Measurements from ENCODE around the gene MELK. TPM values are rescaled to one million over a fixed set of nuclear protein-coding genes. Genes with fewer than 3 reads are reported as not detected.

Gene MELK
- total RNA-seq, 1 experiment from 2014 or later, result 63.2 TPM

- no peak for TF ChIP-seq MAX (IDR thresholded peaks at IDR 0.05)
- no peak for TF ChIP-seq YY1 (IDR thresholded peaks at IDR 0.05; ENCODE audit: extremely low read depth, insufficient replicate concordance, low read depth, low read length)
Observed at GRCh38 chr9:36698984-36699383, 126.3 kb downstream of the MELK start (continued).

- Histone ChIP-seq H3K9me2 (ENCODE audit: insufficient read depth) (no peaks in the 10 kb centered on the region), H3K9ac (ENCODE audit: low read length) (no peak overlapping the region), H3K9me3 (ENCODE audit: control insufficient read depth in 1 of 2, insufficient read depth in 1 of 2, low read depth in 1 of 2, low read length in 2 of 2) (peaks cover 0 to under 1% of the 10 kb centered on the region in 2 experiments; a peak in 1 of 4 replicates), H3K36me3 (ENCODE audit: control insufficient read depth in 1 of 2, insufficient read depth in 2 of 2, low read length in 2 of 2) (no peaks in the 10 kb centered on the region), H2AFZ (ENCODE audit: low read depth, low read length, poor library complexity, severe bottlenecking) (no peak overlapping the region), H3K27ac (ENCODE audit: low read depth, low read length) (no peak overlapping the region), H3K4me2 (ENCODE audit: low read length) (no peak overlapping the region), H3K4me3 (replicated peaks in 1 of 2; ENCODE audit: low read depth in 1 of 2, low read length in 2 of 2) (no peak overlapping the region), H3K79me2 (ENCODE audit: insufficient read depth, low read length) (no peaks in the 10 kb centered on the region), H3K4me1 (ENCODE audit: control insufficient read depth in 1 of 2, insufficient read depth in 2 of 2, low read length in 2 of 2) (no peaks in the 10 kb centered on the region), H3K27me3 (ENCODE audit: insufficient read depth, low read length) (peaks cover 14% of the 10 kb centered on the region; the same call in 1 of the 2 replicates), H4K20me1 (ENCODE audit: insufficient read depth) (no peaks in the 10 kb centered on the region)
- RAD21 ChIA-PET (ENCODE audit: low non-redundant PET in 1 of 2, low total read pairs in 2 of 2, uncharacterized antibody in 2 of 2, unreplicated experiment in 2 of 2), result no interaction called here
- DNase-seq (ENCODE audit: low read depth, low spot score) (no peak), ATAC-seq (no peak)
- BruUV-seq (replicated peaks), result no TSS peak
- intact Hi-C loops (cut with micrococcal nuclease), result no loop called here
- TF ChIP-seq FOSL1 (IDR thresholded peaks at IDR 0.05; ENCODE audit: low read depth) (no peak), SP1 (IDR thresholded peaks at IDR 0.05; ENCODE audit: low read depth) (no peak), SIN3A (IDR thresholded peaks at IDR 0.05; ENCODE audit: low read depth) (no peak), ZBTB33 (IDR thresholded peaks at IDR 0.05; ENCODE audit: extremely low read depth, insufficient replicate concordance, low read length) (no peak), SRF (IDR thresholded peaks at IDR 0.05; ENCODE audit: low read depth) (no peak), EGR1 (IDR thresholded peaks at IDR 0.05; ENCODE audit: low read depth) (no peak), RAD21 (IDR thresholded peaks at IDR 0.05; ENCODE audit: low read depth) (no peak), JUND (IDR thresholded peaks at IDR 0.05) (no peak), CBX3 (IDR thresholded peaks at IDR 0.05; ENCODE audit: low read depth) (no peak), ATF3 (IDR thresholded peaks at IDR 0.05) (no peak), EZH2phosphoT487 (IDR thresholded peaks at IDR 0.05; ENCODE audit: borderline replicate concordance) (no peak), ELF1 (IDR thresholded peaks at IDR 0.05; ENCODE audit: borderline replicate concordance, low read depth) (no peak)
- TF ChIP-seq, protein P1, sequence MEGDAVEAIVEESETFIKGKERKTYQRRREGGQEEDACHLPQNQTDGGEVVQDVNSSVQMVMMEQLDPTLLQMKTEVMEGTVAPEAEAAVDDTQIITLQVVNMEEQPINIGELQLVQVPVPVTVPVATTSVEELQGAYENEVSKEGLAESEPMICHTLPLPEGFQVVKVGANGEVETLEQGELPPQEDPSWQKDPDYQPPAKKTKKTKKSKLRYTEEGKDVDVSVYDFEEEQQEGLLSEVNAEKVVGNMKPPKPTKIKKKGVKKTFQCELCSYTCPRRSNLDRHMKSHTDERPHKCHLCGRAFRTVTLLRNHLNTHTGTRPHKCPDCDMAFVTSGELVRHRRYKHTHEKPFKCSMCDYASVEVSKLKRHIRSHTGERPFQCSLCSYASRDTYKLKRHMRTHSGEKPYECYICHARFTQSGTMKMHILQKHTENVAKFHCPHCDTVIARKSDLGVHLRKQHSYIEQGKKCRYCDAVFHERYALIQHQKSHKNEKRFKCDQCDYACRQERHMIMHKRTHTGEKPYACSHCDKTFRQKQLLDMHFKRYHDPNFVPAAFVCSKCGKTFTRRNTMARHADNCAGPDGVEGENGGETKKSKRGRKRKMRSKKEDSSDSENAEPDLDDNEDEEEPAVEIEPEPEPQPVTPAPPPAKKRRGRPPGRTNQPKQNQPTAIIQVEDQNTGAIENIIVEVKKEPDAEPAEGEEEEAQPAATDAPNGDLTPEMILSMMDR (IDR thresholded peaks at IDR 0.05 in 2 of 3, conservative IDR thresholded peaks at IDR 0.05 in 1 of 3; ENCODE audit: borderline replicate concordance in 1 of 3, insufficient read depth in 1 of 3, low read depth in 2 of 3, low read length in 2 of 3), result no peak
- CTCF ChIA-PET, result interaction anchor here (0.7 kb wide), 1 partner anchor 8 kb away, joined by 3 read pairs; no protein-coding TSS in a partner anchor
- POLR2A ChIA-PET, result no interaction called here
Observed at GRCh38 chr9:36704148-36704547, 131.5 kb downstream of the MELK start.
